ENCODE results near the gene KCNJ4. TPM values are rescaled to one million over a fixed set of nuclear protein-coding genes. Genes with fewer than 3 reads are reported as not detected.
"Not testable (repeated sequence)": the region's sequence is repeated elsewhere in the genome, so short reads cannot be mapped to it uniquely, and the experiment has no call there.

Gene KCNJ4
- total RNA-seq, 1 donor from 2014 or later, result not detected

DNA sequence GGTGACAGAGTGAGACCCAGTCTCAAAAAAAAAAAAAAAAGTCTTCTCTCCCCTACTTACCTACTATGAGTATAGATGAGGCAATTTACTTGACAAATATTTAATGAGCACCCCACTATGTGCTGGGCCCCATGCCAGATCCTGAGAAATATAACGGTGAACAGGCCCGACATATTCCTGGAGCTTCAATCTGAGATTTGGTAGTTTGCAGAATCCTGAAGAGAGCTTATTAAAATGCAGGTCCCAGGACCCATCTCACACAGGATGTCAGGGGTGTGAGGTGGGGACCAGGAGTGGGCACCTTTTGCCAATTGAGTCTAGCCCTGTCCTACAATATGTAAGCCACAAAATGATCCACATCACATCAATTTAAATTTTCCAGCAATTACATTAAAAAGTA, 44.0 kb downstream of the KCNJ4 start:
- Histone ChIP-seq H3K36me3 (no peaks in the 10 kb centered on the region), H3K4me1 (peaks cover 0 to 4% of the 10 kb centered on the region in 2 donors), H3K4me3 (no peak overlapping the region), H3K27ac (no peak overlapping the region), H3K27me3 (no peaks in the 10 kb centered on the region), H3K9me3 (no peaks in the 10 kb centered on the region)
- TF ChIP-seq, protein P1, sequence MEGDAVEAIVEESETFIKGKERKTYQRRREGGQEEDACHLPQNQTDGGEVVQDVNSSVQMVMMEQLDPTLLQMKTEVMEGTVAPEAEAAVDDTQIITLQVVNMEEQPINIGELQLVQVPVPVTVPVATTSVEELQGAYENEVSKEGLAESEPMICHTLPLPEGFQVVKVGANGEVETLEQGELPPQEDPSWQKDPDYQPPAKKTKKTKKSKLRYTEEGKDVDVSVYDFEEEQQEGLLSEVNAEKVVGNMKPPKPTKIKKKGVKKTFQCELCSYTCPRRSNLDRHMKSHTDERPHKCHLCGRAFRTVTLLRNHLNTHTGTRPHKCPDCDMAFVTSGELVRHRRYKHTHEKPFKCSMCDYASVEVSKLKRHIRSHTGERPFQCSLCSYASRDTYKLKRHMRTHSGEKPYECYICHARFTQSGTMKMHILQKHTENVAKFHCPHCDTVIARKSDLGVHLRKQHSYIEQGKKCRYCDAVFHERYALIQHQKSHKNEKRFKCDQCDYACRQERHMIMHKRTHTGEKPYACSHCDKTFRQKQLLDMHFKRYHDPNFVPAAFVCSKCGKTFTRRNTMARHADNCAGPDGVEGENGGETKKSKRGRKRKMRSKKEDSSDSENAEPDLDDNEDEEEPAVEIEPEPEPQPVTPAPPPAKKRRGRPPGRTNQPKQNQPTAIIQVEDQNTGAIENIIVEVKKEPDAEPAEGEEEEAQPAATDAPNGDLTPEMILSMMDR (IDR thresholded peaks at IDR 0.05), result no peak
- DNase-seq (ENCODE audit: low spot score in 2 of 2), result no peak
- intact Hi-C loops (cut with DNase I), result no loop called here

DNA sequence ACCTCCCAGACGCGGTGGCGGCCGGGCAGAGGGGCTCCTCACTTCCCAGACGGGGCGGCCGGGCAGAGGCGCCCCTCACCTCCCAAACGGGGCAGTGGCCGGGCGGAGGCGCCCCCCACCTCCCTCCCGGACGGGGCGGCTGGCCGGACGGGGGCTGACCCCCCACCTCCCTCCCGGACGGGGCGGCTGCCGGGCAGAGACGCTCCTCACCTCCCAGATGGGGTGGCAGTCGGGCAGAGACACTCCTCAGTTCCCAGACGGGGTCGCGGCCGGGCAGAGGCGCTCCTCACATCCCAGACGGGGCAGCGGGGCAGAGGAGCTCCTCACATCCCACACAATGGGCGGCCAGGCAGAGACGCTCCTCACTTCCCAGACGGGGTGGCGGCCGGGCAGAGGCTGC, 45.1 kb downstream of the KCNJ4 start:
- intact Hi-C loops (cut with DNase I); H3K4me1 ChIP-seq; H3K27me3 ChIP-seq; H3K27ac ChIP-seq; H3K9me3 ChIP-seq; H3K36me3 ChIP-seq; H3K4me3 ChIP-seq; DNase-seq (ENCODE audit: low spot score in 2 of 2): not testable (repeated sequence)

GRCh38 chr22:38406617-38407016, 48.4 kb downstream of the KCNJ4 start:
- Histone ChIP-seq H3K4me3 (no peak overlapping the region), H3K27me3 (no peaks in the 10 kb centered on the region), H3K9me3 (no peaks in the 10 kb centered on the region), H3K36me3 (no peaks in the 10 kb centered on the region), H3K27ac (no peak overlapping the region), H3K4me1 (no peaks in the 10 kb centered on the region)
- intact Hi-C loops (cut with DNase I), result no loop called here
- TF ChIP-seq, protein P1 (IDR thresholded peaks at IDR 0.05), result no peak
- DNase-seq (ENCODE audit: low spot score in 2 of 2), result no peak

GRCh38 chr22:38404419-38404818, 50.6 kb downstream of the KCNJ4 start:
- Histone ChIP-seq H3K9me3 (no peaks in the 10 kb centered on the region), H3K36me3 (no peaks in the 10 kb centered on the region), H3K27me3 (no peaks in the 10 kb centered on the region), H3K4me3 (no peak overlapping the region), H3K27ac (no peak overlapping the region), H3K4me1 (no peaks in the 10 kb centered on the region)
- intact Hi-C loops (cut with DNase I), result no loop called here
- DNase-seq (ENCODE audit: low spot score in 2 of 2), result no peak
- TF ChIP-seq, protein P1 (IDR thresholded peaks at IDR 0.05), result no peak

DNA sequence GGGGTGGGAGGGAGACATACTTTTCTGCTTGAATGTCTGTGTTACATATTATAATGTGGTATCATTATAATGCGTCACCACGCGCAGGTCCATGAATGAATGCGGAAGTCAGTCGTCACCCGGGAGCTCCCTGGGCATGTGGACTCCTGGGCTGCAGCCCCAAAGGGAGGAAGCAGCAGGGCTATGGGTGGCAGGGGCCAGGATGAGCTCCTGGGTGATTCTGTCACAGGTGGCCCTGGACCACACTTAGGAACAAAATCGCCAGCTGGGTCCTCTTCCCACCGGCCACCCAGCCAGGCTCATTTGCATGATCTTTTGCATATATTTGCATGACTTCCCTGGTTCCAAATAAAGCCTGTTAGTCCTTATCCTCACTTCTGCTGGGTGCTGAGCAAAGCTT, 51.2 kb downstream of the KCNJ4 start:
- H3K27me3 ChIP-seq, result no peaks in the 10 kb centered on the region
- H3K9me3 ChIP-seq, result no peaks in the 10 kb centered on the region
- no peak overlapping the region for H3K4me3 ChIP-seq
- no peak for DNase-seq (ENCODE audit: low spot score in 2 of 2)
- H3K36me3 ChIP-seq, result no peaks in the 10 kb centered on the region
- TF ChIP-seq, protein P1 (IDR thresholded peaks at IDR 0.05), result no peak
- H3K4me1 ChIP-seq, result no peaks in the 10 kb centered on the region
- intact Hi-C loops (cut with DNase I), result no loop called here
- no peak overlapping the region for H3K27ac ChIP-seq

DNA sequence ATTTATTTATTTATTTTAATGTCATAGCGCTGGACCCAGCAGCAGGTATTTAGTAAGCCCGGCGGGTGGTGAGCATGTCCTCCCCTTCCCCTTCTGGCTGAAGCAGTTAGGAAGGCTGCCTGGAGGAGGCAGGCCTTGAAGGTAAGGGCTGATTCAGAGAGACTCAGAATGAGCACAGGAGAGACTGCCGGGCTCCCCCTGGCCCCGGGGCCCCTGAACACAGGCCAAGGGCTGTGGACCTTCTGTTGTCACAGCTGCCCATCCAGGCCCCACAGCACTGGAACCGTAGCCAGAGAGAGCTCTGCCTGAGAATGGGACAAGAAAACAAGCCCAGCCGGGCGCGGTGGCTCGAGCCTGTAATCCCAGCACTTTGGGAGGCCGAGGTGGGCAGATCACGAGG, 52.8 kb downstream of the KCNJ4 start:
- Histone ChIP-seq H3K27me3 (no peaks in the 10 kb centered on the region), H3K27ac (no peak overlapping the region), H3K4me1 (peaks cover 0 to under 1% of the 10 kb centered on the region in 2 donors), H3K9me3 (no peaks in the 10 kb centered on the region), H3K36me3 (no peaks in the 10 kb centered on the region), H3K4me3 (no peak overlapping the region)
- no peak for DNase-seq (ENCODE audit: low spot score in 2 of 2)
- TF ChIP-seq, protein P1 (IDR thresholded peaks at IDR 0.05), result no peak
- intact Hi-C loops (cut with DNase I), result no loop called here
